NCI-H345 (cell line): ENCODE measurements around the gene ZDHHC11.
"Not testable (repeated sequence)": the region's sequence is repeated elsewhere in the genome, so short reads cannot be mapped to it uniquely, and the experiment has no call there.

Source experiments
- DNase-seq: peaks from one replicate; lab custom pipeline; 2025; lab: John Stamatoyannopoulos, UW

Gene ZDHHC11

GRCh38 chr5:776862-777711 is 73.7 kb downstream of the ZDHHC11 start:
- no peak for DNase-seq

DNA sequence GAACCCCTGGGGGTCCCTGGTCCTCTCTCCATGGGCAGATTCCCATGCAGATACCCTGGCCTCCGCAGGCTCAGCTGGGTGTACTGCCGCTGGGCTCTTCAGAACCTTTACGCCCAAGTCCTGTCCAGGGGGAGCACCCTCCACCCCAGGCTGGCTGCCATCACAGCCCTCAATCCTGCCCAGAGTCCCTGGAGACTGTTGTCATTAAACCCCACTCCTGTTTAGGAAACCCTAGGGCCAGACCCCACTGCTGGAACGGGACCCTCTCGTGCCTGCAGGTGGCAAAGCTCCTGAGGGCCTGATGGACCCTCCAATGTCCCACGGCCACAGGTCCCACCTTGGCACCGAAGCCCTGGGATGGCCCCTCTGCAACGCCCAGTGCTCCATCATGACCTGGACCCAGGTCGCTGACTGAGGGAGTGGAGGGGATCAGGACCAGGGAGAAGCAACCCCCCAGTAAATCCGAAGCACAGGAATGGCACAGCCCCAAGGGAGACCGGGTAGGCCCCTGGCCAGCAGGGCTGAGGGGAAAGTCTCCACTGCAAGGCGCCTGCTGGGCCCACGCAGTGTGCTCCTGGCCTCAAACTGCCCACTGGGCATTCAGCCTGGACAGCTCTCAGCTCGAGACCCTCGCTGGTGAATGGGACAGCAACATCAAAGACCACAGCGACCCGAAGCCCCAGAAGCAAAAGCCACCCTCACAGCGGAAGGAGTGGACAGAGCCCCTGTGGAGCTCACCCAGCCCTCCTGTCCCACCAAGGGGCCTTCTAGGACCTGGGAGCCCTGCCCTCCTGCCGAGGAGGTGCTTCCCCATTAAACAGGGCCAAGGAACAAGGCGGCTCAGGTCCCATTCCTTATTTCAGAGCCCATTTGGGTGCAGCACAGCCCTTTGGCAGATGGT is 74.6 kb downstream of the ZDHHC11 start:
- DNase-seq, result no peak

GRCh38 chr5:775595-775960 is 75.2 kb downstream of the ZDHHC11 start:
- DNase-seq, result peak; percentile 50

DNA sequence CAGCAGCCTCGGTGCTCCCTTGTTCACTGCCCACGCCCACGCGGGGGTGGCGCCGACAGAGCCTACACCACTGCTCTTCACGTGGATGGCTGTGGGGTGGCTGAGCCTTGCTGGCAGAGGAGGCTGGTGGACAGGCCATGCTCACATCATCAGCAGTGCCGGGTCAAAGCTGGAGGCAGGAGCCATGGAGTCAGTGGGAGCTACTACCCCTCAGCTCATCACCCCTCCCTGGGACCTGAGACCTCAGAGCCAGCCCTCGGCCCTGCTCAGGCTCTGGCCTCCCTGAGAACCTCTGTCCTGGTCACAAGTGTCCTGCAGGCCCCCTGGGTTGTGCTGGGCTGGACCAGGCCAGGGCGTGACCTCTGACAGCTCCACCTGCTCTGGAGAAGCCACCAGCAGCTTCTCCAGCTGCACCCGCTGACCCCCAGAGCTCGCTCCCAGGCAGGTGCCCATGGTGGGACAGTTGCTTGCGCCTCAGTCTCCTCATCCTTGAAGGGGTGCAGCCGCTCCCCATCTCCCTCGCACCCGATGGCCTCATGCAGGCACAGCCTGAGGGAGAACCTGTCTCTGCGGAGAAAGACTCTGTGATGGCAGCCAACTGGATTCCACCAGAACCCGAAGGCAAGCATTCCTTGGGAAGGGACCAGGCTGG is 75.8 kb downstream of the ZDHHC11 start:
- not testable (repeated sequence) for DNase-seq

- not testable (repeated sequence) for DNase-seq
Measured at GRCh38 chr5:774304-774703, 76.5 kb downstream of the ZDHHC11 start.

- no peak for DNase-seq
Measured at GRCh38 chr5:773517-774264, 77.1 kb downstream of the ZDHHC11 start.

DNA sequence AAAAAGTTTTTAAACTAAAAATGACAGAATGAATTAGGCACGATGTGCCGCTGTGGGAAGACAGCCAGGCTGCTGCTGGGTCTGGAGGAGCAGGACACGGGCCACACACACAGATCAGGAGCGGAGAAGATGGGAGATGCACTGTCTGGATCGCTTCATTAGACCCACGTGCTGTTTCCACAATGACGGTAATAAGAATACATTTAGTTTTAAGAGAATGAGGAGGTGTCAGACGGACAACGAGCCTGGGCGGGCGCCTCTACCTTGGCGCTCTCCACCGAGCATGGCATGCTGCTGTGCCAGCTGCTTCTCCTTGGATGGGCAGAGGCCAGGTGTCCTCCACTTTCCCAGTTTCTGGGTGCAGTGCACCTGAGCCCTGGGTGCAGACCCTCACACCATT is 77.9 kb downstream of the ZDHHC11 start:
- DNase-seq, result not testable (repeated sequence)

GRCh38 chr5:772547-772890 is 78.3 kb downstream of the ZDHHC11 start:
- not testable (repeated sequence) for DNase-seq

DNA sequence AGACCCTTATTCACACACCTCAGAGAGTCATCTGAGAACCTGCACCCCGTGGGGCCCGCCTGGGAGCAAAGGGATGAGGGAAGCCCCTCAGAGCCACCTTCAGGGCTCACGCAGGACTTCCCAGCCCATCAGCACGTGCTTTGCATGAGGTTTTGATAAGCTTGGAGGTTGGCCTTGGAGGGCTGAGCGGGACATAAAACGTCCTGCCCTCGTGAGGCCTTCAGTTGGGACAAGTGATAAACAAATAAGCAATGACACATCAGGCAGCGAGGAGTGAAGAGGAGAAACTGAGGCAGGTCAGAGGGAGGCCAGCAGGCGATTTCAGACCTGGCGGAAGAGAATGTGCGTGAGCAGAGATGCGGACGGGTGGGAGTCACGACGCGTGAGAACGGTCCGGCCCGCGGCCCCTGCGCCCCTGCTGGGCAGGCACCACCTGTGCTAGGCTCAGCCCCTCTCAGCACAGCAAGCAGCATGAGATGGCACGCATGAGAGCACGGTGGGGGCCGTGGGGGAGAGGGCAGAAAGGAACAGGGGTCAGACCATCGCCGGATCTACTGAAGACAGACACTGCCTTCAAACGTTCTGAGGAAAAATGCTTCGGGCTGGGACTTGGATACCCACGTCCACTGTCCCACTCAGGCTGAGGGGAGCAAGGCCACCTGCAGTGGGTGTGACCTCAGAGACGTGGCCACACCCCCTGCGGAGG is 78.8 kb downstream of the ZDHHC11 start:
- not testable (repeated sequence) for DNase-seq

- not testable (repeated sequence) for DNase-seq
Measured at GRCh38 chr5:771087-771781, 79.6 kb downstream of the ZDHHC11 start.

GRCh38 chr5:770585-770984 is 80.2 kb downstream of the ZDHHC11 start:
- not testable (repeated sequence) for DNase-seq

GRCh38 chr5:769485-770145 is 81.2 kb downstream of the ZDHHC11 start:
- not testable (repeated sequence) for DNase-seq

GRCh38 chr5:766666-767431 is 83.9 kb downstream of the ZDHHC11 start:
- no peak for DNase-seq

DNA sequence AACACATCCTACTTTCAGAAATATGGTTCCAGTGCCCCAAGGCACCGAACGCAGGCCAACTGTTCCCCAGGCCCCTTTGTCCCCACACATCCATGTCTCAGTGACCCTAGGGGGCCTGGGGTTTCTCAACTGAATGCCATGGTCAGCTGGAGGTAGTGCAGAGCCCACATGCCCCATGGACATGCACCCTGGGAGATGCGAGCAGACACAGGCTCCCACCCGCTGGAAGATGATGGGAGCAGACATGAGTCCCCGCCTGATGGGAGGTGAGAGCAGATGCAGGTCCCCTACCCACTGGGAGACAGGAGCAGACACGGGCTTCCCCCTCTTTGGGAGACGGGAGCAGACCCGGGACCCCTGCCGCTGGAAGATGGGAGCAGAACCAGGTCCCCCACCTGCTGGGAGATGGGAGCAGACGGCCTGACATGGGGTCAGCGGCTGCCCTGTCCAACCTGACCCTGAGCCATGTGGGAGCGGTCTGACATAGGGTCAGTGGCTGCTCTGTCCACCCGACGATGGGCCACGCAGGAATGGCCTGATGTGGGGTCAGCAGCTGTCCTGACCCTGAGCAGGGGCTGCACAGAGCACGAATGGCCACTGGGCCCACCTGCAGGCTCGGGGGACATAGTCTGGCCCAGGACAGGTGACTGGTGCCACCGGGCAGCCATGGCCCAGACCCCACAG is 84.7 kb downstream of the ZDHHC11 start:
- DNase-seq, result no peak

DNA sequence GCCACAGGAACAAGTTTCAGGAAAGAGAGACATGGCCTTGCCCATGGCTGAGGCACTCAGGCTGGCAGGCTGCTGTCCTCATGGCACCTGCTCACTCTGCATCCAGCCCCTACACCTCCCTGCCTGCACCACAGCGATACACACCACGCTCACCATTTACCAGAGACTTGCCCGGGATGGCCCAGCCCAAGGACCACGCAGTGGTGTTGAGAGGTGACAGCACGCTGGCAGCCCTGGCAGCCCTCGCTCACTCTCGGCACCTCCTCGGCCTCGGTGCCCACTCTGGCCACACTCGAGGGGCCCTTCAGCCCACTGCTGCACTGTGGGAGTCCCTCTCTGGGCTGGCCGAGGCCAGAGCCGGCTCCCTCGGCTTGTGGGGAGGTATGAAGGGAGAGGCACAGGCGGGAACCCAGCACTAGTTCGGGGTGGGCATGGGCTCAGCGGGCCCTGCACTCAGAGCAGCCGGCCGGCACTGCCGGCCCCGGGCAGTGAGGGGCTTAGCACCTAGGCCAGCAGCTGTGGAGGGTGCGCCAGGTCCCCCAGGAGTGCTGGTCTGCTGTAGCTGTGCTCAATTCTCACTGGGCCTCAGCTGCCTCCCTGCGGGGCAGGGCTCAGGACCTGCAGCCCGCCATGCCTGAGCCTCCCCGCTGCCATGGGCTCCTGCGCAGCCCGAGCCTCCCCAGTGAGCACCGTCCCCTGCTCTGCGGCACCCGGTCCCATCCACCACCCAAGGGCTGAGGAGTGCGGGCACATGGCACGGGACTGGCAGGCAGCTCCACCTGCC is 86.6 kb downstream of the ZDHHC11 start:
- no peak for DNase-seq

GRCh38 chr5:763397-763796 is 87.4 kb downstream of the ZDHHC11 start:
- no peak for DNase-seq

GRCh38 chr5:762996-763395 is 87.8 kb downstream of the ZDHHC11 start:
- DNase-seq, result not testable (repeated sequence)
